Measurements from ENCODE around the gene ZNF43.
"Not testable (repeated sequence)": the region's sequence is repeated elsewhere in the genome, so short reads cannot be mapped to it uniquely, and the experiment has no call there.

DNA sequence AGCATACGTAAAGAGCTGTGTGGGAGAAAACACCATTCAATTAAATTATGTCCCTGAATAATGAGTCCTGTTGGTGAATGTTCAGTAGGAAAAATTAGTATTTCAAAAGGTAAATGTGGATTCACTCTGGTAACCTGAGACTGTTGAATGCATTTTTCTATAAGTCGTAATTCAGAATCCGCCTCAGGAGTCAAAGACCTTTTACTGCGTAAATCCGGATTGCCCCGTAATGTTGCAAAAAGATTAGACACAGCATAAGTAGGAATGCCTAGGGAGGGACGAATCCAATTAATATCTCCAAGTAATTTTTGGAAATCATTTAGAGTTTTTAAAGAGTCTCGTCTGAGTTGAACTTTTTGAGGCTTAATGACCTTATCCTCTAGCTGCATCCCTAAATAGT, 48.8 kb upstream of the ZNF43 start:
- TF ChIP-seq, protein P1, sequence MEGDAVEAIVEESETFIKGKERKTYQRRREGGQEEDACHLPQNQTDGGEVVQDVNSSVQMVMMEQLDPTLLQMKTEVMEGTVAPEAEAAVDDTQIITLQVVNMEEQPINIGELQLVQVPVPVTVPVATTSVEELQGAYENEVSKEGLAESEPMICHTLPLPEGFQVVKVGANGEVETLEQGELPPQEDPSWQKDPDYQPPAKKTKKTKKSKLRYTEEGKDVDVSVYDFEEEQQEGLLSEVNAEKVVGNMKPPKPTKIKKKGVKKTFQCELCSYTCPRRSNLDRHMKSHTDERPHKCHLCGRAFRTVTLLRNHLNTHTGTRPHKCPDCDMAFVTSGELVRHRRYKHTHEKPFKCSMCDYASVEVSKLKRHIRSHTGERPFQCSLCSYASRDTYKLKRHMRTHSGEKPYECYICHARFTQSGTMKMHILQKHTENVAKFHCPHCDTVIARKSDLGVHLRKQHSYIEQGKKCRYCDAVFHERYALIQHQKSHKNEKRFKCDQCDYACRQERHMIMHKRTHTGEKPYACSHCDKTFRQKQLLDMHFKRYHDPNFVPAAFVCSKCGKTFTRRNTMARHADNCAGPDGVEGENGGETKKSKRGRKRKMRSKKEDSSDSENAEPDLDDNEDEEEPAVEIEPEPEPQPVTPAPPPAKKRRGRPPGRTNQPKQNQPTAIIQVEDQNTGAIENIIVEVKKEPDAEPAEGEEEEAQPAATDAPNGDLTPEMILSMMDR (IDR thresholded peaks at IDR 0.05): not testable (repeated sequence)
- not testable (repeated sequence) for TF ChIP-seq POLR2AphosphoS5, POLR2A (IDR thresholded peaks at IDR 0.05)

Data from prostate gland (tissue), 2 donors.